Cardiac muscle cell (in vitro differentiated cells and primary cell): ENCODE results near the gene CRIM1. TPM values are rescaled to one million over a fixed set of nuclear protein-coding genes. Genes with fewer than 3 reads are reported as not detected.

Experiments used
- DNase-seq, 2 donors: peaks; one replicate each; pipeline versions ENCODE4 v3.0.0 to v3.0.0-alpha.2; 2010 to 2017; ENCODE audit warnings: low read depth in 1 of 2, low spot score in 1 of 2
- H3K27ac ChIP-seq: fragments of 200-600 bp; sonication (generic); 2 replicates; pipeline ENCODE4 v1.5.1; 2016
- H3K27me3 ChIP-seq: fragments of 200-600 bp; sonication (generic); 2 replicates; pipeline ENCODE4 v1.6.0; 2016; ENCODE audit warnings: control low read depth
- H3K36me3 ChIP-seq: fragments of 200-600 bp; sonication (generic); 2 replicates; pipeline ENCODE4 v1.5.1; 2016; ENCODE audit warnings: control low read depth
- H3K4me1 ChIP-seq: fragments of 200-600 bp; sonication (generic); 2 replicates; pipeline ENCODE4 v1.8.1; 2017; ENCODE audit warnings: low read depth, mild to moderate bottlenecking, mixed run types
- H3K4me3 ChIP-seq: fragments of 200-600 bp; sonication (generic); 2 replicates; pipeline ENCODE4 v1.5.1; 2016; ENCODE audit warnings: mild to moderate bottlenecking
- H3K9me3 ChIP-seq: fragments of 200-600 bp; sonication (generic); 2 replicates; pipeline ENCODE4 v1.5.1; 2017; ENCODE audit warnings: low read depth, mild to moderate bottlenecking, control low read depth
- polyA plus RNA-seq: library from polyadenylated mRNA; unstranded; fragments of >200 nt; fragmentation: Nextera tagmentation; extraction: Ambion mirVana; gene quantifications from 2 replicates; pipeline ENCODE4 v1.2.1, GENCODE V29; 2016
- total RNA-seq: library from RNA; depleted of rRNA; stranded (reverse); fragments of >200 nt; gene quantifications from 2 replicates; pipeline ENCODE4 v1.2.3, GENCODE V29; 2016
- TF ChIP-seq, protein P1 (sequence below): IDR thresholded peaks from 2 replicates; pipeline ENCODE4 v1.5.1; 2012; ENCODE audit warnings: low read depth, mild to moderate bottlenecking, low read length

Gene CRIM1
- total and polyA plus RNA-seq, 2 experiments from 2014 or later, result 2.4 to 5.4 TPM

DNA sequence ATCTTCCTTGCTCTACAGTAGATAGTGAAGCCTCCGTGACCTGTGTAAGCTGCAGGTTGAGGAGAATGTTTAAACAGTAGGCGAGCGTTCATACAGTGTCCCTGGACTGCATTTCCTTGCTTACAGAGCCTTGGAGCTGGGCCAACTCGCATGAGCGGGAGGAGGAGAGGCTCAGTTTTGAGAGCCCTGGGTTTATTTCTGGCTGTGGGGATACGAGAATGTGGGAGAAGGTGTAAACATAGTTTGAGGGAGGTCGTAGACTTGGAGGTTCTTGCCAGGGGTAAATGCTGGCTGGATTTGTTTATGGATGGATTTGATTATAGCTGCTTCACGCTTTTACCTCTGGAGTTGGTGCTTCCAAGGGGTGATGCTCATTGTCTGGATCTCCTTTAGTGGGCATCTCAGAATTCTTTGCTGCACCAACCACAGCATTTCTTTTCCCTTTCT lies 20.8 kb downstream of the CRIM1 start:
- TF ChIP-seq, protein P1, sequence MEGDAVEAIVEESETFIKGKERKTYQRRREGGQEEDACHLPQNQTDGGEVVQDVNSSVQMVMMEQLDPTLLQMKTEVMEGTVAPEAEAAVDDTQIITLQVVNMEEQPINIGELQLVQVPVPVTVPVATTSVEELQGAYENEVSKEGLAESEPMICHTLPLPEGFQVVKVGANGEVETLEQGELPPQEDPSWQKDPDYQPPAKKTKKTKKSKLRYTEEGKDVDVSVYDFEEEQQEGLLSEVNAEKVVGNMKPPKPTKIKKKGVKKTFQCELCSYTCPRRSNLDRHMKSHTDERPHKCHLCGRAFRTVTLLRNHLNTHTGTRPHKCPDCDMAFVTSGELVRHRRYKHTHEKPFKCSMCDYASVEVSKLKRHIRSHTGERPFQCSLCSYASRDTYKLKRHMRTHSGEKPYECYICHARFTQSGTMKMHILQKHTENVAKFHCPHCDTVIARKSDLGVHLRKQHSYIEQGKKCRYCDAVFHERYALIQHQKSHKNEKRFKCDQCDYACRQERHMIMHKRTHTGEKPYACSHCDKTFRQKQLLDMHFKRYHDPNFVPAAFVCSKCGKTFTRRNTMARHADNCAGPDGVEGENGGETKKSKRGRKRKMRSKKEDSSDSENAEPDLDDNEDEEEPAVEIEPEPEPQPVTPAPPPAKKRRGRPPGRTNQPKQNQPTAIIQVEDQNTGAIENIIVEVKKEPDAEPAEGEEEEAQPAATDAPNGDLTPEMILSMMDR, result no peak
- peak; percentile 71 to 85 for DNase-seq
- Histone ChIP-seq H3K27me3 (no peaks in the 10 kb centered on the region), H3K9me3 (no peaks in the 10 kb centered on the region), H3K36me3 (no peaks in the 10 kb centered on the region), H3K4me1 (peaks cover 28% of the 10 kb centered on the region), H3K27ac (no peak overlapping the region), H3K4me3 (no peak overlapping the region)

DNA sequence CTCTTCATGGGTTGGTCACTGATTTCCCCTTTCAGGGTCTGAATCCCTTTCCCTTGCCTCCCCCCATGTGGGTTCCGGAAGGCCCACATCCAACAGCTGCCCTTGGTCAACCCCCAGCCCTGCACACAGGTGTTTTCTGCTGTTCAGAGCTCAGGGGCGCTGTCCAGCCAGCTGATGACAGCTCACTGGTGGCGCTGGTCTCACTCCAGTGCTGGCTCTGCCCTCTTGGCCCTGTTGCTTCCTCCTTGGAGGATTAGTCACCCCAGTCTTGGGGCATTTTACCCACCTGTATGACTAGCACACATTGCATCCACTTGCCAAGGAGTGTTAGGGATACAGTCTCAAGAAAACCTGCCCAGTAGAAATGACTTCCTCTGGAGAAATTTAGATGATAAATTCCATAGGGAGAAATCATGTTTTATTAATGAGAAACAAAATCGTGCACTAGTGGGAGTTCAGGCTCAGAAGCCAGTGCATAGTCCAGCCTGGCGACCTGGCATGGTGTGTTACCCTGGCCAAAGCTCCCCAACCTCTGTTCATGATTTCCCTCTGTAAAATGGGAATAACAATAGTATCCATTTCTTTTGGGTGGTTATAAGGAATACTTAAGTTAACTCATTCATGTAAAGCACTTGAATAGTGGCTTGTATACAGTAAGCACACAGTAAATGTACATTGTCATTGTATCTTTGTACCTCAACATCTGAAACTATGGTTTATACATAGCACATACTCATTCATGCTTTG lies 21.6 kb downstream of the CRIM1 start:
- Histone ChIP-seq H3K9me3 (no peaks in the 10 kb centered on the region), H3K4me1 (peaks cover 22% of the 10 kb centered on the region), H3K4me3 (no peak overlapping the region), H3K27me3 (no peaks in the 10 kb centered on the region), H3K27ac (no peak overlapping the region), H3K36me3 (no peaks in the 10 kb centered on the region)
- TF ChIP-seq, protein P1, result no peak
- DNase-seq, result peak in 1 of 2 donors; percentile 40

DNA sequence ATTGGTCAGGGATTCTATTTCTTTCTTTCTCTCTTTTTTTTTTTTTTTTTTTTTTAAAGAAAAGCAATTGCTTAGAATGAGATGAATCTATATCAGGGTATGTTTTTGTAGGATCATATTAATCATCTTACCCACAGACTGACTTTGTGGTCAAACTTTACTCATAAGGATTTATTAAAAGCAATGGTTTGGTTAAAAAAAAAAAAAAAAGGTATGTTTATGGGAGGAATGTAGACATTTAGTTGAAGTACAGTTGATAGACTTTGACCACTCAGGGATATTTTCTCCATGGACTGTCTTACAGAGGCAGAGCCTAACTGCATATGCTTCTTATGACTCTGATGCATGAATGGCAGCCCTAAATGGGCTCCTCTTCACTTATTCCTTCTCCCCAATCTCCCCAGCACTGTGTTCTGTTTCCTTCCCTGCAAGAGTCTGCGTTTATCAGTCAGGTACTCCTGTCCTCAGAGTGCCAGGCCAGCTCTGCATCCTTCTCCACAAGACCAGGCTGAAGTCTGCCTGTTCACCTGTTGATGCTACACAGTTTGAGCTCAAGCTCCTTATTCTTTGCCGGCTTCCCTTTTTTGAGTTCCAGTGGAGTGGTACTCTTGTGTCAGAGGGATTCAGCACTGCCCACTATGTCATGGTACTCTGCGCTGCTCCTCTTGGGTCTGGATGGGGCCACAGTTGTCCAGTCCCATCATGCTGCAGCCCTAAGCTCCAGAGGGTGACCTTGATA lies 24.3 kb downstream of the CRIM1 start:
- H3K4me3 ChIP-seq, result no peak overlapping the region
- no peaks in the 10 kb centered on the region for H3K27me3 ChIP-seq
- H3K36me3 ChIP-seq, result no peaks in the 10 kb centered on the region
- no peak for DNase-seq
- H3K4me1 ChIP-seq, result peaks cover 20% of the 10 kb centered on the region
- no peaks in the 10 kb centered on the region for H3K9me3 ChIP-seq
- no peak overlapping the region for H3K27ac ChIP-seq
- TF ChIP-seq, protein P1, result no peak

DNA sequence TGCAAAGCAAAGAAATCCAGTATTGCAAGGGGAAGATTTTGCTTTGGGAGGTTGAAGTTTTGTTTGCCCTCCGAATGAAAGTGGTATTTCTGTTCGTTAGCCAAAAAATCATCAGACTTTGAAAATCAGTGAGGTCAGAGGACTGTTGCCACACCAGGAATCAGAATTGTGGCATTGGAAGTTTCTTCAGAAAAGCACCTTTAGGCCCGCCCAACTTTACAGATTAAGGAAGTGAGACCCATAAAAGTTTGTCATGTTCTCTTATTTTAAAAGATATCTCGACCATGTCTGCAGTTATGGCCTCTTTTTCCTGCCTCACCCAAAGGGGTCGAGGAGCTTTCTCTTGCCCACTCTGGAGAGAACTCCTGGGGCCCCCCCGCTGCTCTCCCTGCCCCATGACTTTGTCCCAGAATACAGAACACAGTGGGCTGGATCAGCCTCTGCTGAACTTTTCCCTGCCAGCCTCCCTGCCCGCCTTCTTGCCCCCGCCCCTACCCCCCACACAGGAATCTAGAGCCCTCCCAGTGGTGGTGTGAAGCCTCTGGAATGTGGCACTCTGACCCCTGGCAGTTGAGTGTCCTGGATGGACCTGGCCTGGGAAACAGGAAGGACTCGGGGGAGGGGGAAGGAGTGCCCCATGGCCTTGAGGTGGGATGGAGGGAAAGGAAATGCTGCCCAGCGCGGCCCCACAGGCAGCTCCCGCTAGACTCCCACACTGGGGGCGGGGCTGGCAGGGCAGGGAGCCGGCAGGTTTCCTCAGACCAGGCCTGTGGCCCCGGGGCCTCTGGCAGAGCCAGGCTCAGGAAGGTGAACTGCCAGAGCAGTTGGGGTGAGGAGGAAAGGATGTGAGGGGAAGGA lies 25.3 kb downstream of the CRIM1 start:
- H3K36me3 ChIP-seq, result no peaks in the 10 kb centered on the region
- H3K4me3 ChIP-seq, result no peak overlapping the region
- H3K9me3 ChIP-seq, result no peaks in the 10 kb centered on the region
- H3K4me1 ChIP-seq, result peaks cover 20% of the 10 kb centered on the region
- peak in 1 of 2 donors; percentile 81 for DNase-seq
- H3K27me3 ChIP-seq, result peaks cover 3% of the 10 kb centered on the region
- no peak overlapping the region for H3K27ac ChIP-seq
- TF ChIP-seq, protein P1, result no peak

DNA sequence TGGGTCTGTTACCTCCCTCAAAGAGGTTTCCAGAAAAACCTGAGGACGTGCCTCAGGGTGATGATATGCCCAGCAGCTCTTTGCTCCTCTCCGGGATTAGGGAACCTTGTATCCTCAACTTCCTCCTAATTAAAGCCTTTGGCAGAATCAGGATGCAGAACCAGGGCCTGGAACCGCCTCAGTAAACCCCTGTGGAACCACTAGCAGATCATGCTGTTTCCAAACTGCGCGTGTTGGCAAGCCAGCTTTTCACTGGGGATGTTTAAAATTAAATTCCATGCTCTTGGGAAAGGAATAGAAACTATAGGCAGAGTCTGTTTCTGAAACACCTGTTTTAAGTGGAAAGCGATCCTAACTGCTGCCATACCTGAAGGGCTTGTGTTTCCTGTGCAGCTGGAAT lies 26.4 kb downstream of the CRIM1 start:
- Histone ChIP-seq H3K36me3 (no peaks in the 10 kb centered on the region), H3K27me3 (peaks cover 3% of the 10 kb centered on the region), H3K4me3 (no peak overlapping the region), H3K4me1 (peaks cover 11% of the 10 kb centered on the region), H3K27ac (no peak overlapping the region), H3K9me3 (no peaks in the 10 kb centered on the region)
- TF ChIP-seq, protein P1, result no peak
- DNase-seq, result no peak
